Peyer's patch (tissue), 4 donors: ENCODE results near the gene RABGAP1. TPM values are rescaled to one million over a fixed set of nuclear protein-coding genes. Genes with fewer than 3 reads are reported as not detected.

Source experiments
- DNase-seq, 3 donors: peaks; one replicate each; pipeline ENCODE4 v3.0.0-alpha.2; 2017 to 2019
- H3K27ac ChIP-seq, 4 donors: fragments of 200-600 bp; sonication (generic); one replicate each; pipeline ENCODE4 v1.5.1; 2016 to 2019
- H3K27me3 ChIP-seq, 2 donors: fragments of 200-600 bp; sonication (generic); one replicate each; pipeline ENCODE4 v1.5.1; 2019
- H3K36me3 ChIP-seq, 3 donors: fragments of 200-600 bp; sonication (generic); one replicate each; pipeline ENCODE4 v1.5.1; 2016 to 2019
- H3K4me1 ChIP-seq, 4 donors: fragments of 200-600 bp; sonication (generic); one replicate each; pipeline ENCODE4 v1.5.1; 2016 to 2019
- H3K4me3 ChIP-seq, 4 donors: fragments of 200-600 bp; sonication (generic); 1 replicate in 3 of 4; 2 replicates in 1 of 4; pipeline ENCODE4 v1.5.1; 2016 to 2019; ENCODE audit warnings: mild to moderate bottlenecking in 1 of 4
- H3K9me3 ChIP-seq, 4 donors: fragments of 200-600 bp; sonication (generic); one replicate each; pipeline ENCODE4 v1.5.1; 2016 to 2019; ENCODE audit warnings: mild to moderate bottlenecking in 1 of 4
- CTCF ChIP-seq, 6 experiments: fragments of 450-650 bp in 4 of 6; fragments of 200-600 bp in 2 of 6; sonication (generic) in 1 of 6; IDR thresholded peaks; one replicate each; pipeline ENCODE4 v1.5.1; 2017 to 2019; ENCODE audit warnings: antibody characterized with exemption in 6 of 6, mild to moderate bottlenecking in 3 of 6, moderate library complexity in 1 of 6
- POLR2A ChIP-seq, 2 donors: fragments of 450-650 bp; IDR thresholded peaks; one replicate each; pipeline ENCODE4 v1.5.1; 2017; ENCODE audit warnings: antibody characterized with exemption in 2 of 2, mild to moderate bottlenecking in 2 of 2, moderate library complexity in 2 of 2
- total RNA-seq, 4 donors: library from RNA; depleted of rRNA; stranded (reverse); fragments of >200 nt; gene quantifications; one replicate each; pipeline ENCODE4 v1.1.0, GENCODE V29; 2016

The RABGAP1 gene
- total RNA-seq, 4 donors from 2014 or later = 45.0 to 92.4 (median 49.7) TPM

GRCh38 chr9:123129423-123129822 lies 188.6 kb downstream of the RABGAP1 start:
- no peak for DNase-seq
- no peaks in the 10 kb centered on the region for H3K27me3 ChIP-seq
- no peak overlapping the region for H3K27ac ChIP-seq
- H3K4me1 ChIP-seq = no peaks in the 10 kb centered on the region
- TF ChIP-seq CTCF (IDR thresholded peaks at IDR 0.05) (no peak), POLR2A (IDR thresholded peaks at IDR 0.05) (no peak)
- no peaks in the 10 kb centered on the region for H3K9me3 ChIP-seq
- peaks cover 0 to 24% (median 0%) of the 10 kb centered on the region in 3 donors for H3K36me3 ChIP-seq
- H3K4me3 ChIP-seq = no peak overlapping the region

GRCh38 chr9:123131258-123131657 lies 190.4 kb downstream of the RABGAP1 start:
- no peak overlapping the region for H3K4me3 ChIP-seq
- TF ChIP-seq POLR2A (IDR thresholded peaks at IDR 0.05) (no peak), CTCF (IDR thresholded peaks at IDR 0.05) (no peak)
- H3K4me1 ChIP-seq = no peaks in the 10 kb centered on the region
- DNase-seq = no peak
- no peak overlapping the region for H3K27ac ChIP-seq
- H3K36me3 ChIP-seq = peaks cover 0 to 36% (median 0%) of the 10 kb centered on the region in 3 donors
- no peaks in the 10 kb centered on the region for H3K9me3 ChIP-seq
- H3K27me3 ChIP-seq = no peaks in the 10 kb centered on the region

GRCh38 chr9:123131993-123132392 lies 191.2 kb downstream of the RABGAP1 start:
- H3K4me1 ChIP-seq = no peaks in the 10 kb centered on the region
- H3K4me3 ChIP-seq = no peak overlapping the region
- H3K27ac ChIP-seq = no peak overlapping the region
- no peaks in the 10 kb centered on the region for H3K27me3 ChIP-seq
- TF ChIP-seq CTCF (IDR thresholded peaks at IDR 0.05) = no peak
- TF ChIP-seq POLR2A (IDR thresholded peaks at IDR 0.05) = no peak
- no peak for DNase-seq
- H3K36me3 ChIP-seq = peaks cover 0 to 36% (median 0%) of the 10 kb centered on the region in 3 donors
- no peaks in the 10 kb centered on the region for H3K9me3 ChIP-seq

- Histone ChIP-seq H3K4me3 (no peak overlapping the region), H3K36me3 (peaks cover 0 to 36% (median 0%) of the 10 kb centered on the region in 3 donors), H3K27me3 (no peaks in the 10 kb centered on the region), H3K27ac (no peak overlapping the region), H3K4me1 (no peaks in the 10 kb centered on the region), H3K9me3 (no peaks in the 10 kb centered on the region)
- no peak for DNase-seq
- TF ChIP-seq POLR2A (IDR thresholded peaks at IDR 0.05) (no peak), CTCF (IDR thresholded peaks at IDR 0.05) (no peak)
Observed at GRCh38 chr9:123132696-123133095, 191.9 kb downstream of the RABGAP1 start.

- TF ChIP-seq CTCF (IDR thresholded peaks at IDR 0.05) (no peak), POLR2A (IDR thresholded peaks at IDR 0.05) (no peak)
Observed at GRCh38 chr9:123135430-123135829, 194.6 kb downstream of the RABGAP1 start.

GRCh38 chr9:123138163-123138562 lies 197.3 kb downstream of the RABGAP1 start:
- H3K9me3 ChIP-seq = no peaks in the 10 kb centered on the region
- H3K4me1 ChIP-seq = no peaks in the 10 kb centered on the region
- no peak overlapping the region for H3K27ac ChIP-seq
- DNase-seq = no peak
- TF ChIP-seq CTCF (IDR thresholded peaks at IDR 0.05) (no peak), POLR2A (IDR thresholded peaks at IDR 0.05) (no peak)
- H3K36me3 ChIP-seq = peaks cover 0 to 12% (median 0%) of the 10 kb centered on the region in 3 donors
- no peaks in the 10 kb centered on the region for H3K27me3 ChIP-seq
- H3K4me3 ChIP-seq = no peak overlapping the region

More at GRCh38 chr9:123135430-123135829, 194.6 kb downstream of the RABGAP1 start:
- Histone ChIP-seq H3K36me3 (peaks cover 0 to 30% (median 0%) of the 10 kb centered on the region in 3 donors), H3K4me3 (no peak overlapping the region), H3K27ac (no peak overlapping the region), H3K4me1 (no peaks in the 10 kb centered on the region), H3K27me3 (no peaks in the 10 kb centered on the region), H3K9me3 (no peaks in the 10 kb centered on the region)
- no peak for DNase-seq
